Measurements from ENCODE around the gene LGALS9.
"Not testable (repeated sequence)": the region's sequence is repeated elsewhere in the genome, so short reads cannot be mapped to it uniquely, and the experiment has no call there.

LGALS9 gene

GRCh38 chr17:27631411-27631760 is 398 bp downstream of the LGALS9 start:
- no peak for DNase-seq (ENCODE audit: low spot score)

- no peak for DNase-seq (ENCODE audit: low spot score)
These were observed 1.1 kb downstream of the LGALS9 start for GRCh38 chr17:27631897-27632725.

GRCh38 chr17:27632766-27633165 is 1.8 kb downstream of the LGALS9 start:
- DNase-seq (ENCODE audit: low spot score), result peak; percentile 69

- no peak for DNase-seq (ENCODE audit: low spot score)
These were observed 2.5 kb downstream of the LGALS9 start for GRCh38 chr17:27633312-27634025.

- no peak for DNase-seq (ENCODE audit: low spot score)
These were observed 3.0 kb downstream of the LGALS9 start for GRCh38 chr17:27634026-27634335.

GRCh38 chr17:27634776-27635175 is 3.8 kb downstream of the LGALS9 start:
- no peak for DNase-seq (ENCODE audit: low spot score)

GRCh38 chr17:27635275-27635823 is 4.4 kb downstream of the LGALS9 start:
- no peak for DNase-seq (ENCODE audit: low spot score)

GRCh38 chr17:27636005-27636520 is 5.1 kb downstream of the LGALS9 start:
- DNase-seq (ENCODE audit: low spot score), result not testable (repeated sequence)

- not testable (repeated sequence) for DNase-seq (ENCODE audit: low spot score)
These were observed 6.8 kb downstream of the LGALS9 start for GRCh38 chr17:27637818-27638217.

- DNase-seq (ENCODE audit: low spot score), result not testable (repeated sequence)
These were observed 7.5 kb downstream of the LGALS9 start for GRCh38 chr17:27638415-27638914.

- no peak for DNase-seq (ENCODE audit: low spot score)
These were observed 9.8 kb downstream of the LGALS9 start for GRCh38 chr17:27640790-27641189.

- DNase-seq (ENCODE audit: low spot score), result no peak
These were observed 13.6 kb downstream of the LGALS9 start for GRCh38 chr17:27644586-27644985.

- not testable (repeated sequence) for DNase-seq (ENCODE audit: low spot score)
These were observed 14.6 kb downstream of the LGALS9 start for GRCh38 chr17:27645621-27646020.

- DNase-seq (ENCODE audit: low spot score), result no peak
These were observed 15.2 kb downstream of the LGALS9 start for GRCh38 chr17:27646232-27646631.

GRCh38 chr17:27647765-27648164 is 16.8 kb downstream of the LGALS9 start:
- DNase-seq (ENCODE audit: low spot score), result no peak

- DNase-seq (ENCODE audit: low spot score), result not testable (repeated sequence)
These were observed 18.2 kb downstream of the LGALS9 start for GRCh38 chr17:27649111-27649571.

- no peak for DNase-seq (ENCODE audit: low spot score)
These were observed 18.9 kb downstream of the LGALS9 start for GRCh38 chr17:27649929-27650328.

- DNase-seq (ENCODE audit: low spot score), result no peak
These were observed 19.8 kb downstream of the LGALS9 start for GRCh38 chr17:27650836-27651235.

- peak; percentile 37 for DNase-seq (ENCODE audit: low spot score)
These were observed 20.7 kb downstream of the LGALS9 start for GRCh38 chr17:27651411-27652345.

- not testable (repeated sequence) for DNase-seq (ENCODE audit: low spot score)
These were observed 22.5 kb downstream of the LGALS9 start for GRCh38 chr17:27653449-27653971.

- no peak for DNase-seq (ENCODE audit: low spot score)
These were observed 23.1 kb downstream of the LGALS9 start for GRCh38 chr17:27654136-27654535.

Data from AG20443 (cell line).